HG03442 (cell line): ENCODE results near the gene CLP1.

ENCODE experiments used
- ATAC-seq: cut with Tn5 transposase; IDR thresholded peaks from one replicate; pipeline ENCODE4 v1.9.1; 2021; ENCODE audit warnings: mild to moderate bottlenecking, moderate library complexity; ENCODE audit not compliant: unreplicated experiment

CLP1 gene

DNA sequence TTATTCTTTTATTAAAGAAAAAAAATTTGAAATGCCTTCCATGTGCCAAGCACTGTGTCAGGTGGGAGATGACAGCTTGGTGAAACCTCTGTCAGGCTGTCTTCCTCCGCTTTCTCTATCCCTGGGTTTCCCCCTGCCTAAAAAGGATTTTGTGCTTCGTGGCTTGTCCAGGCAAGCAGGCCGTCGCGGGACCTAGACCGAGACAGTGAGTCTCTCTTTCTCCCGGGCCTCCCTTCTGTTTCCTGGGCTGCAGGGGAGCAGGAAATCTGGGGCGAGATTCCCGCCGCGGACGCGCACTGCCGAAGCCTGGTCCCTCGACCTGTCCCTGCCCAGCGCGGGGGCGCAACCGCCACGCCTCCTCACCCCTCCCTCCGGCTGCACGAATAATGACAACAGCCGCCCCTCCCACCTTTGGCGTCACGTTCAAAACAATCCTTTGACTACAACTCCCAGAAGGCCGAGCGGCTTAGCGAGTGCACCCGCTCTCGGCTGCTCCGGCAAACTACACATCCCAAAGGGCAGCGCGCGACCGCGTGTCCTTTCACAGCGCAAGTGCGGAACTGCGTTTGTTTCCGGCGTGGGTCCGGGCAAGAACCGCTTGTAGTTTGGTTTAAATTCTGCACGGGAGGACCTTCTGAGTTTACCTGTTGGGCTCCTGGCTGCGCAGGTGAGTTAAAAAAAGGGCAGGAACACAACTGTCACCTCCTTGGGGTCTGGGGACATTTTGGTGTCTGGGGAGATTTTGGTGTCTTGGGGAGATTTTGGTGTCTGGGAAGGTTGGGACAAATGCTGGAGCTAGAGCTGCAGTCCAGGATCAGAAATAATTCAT lies at the start of gene CLP1:
Gene CLP1, plus strand, starts transcription at position 569 of the 829 bp plus-strand sequence. CDS start 1,715 bp downstream, outside the sequence.
- ATAC-seq, result peak; percentile 99

DNA sequence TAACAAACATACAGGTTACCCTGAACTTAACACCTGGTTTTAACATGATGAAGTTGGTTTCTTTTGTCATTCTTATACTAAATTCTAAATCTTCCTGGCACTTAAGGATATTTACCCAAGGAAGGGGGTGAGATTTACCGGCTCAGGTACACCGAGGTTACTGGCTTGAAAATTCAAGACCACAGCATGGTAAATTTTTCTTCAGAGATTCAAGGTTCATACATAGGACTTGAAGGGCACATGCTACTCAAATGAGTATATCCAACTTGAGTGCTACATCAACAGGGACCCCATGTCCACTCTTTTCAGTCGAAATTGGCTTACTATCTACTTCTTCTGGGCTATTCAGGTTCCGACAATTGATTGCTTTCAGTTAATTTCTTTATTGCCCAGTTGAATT lies 47.4 kb upstream of the CLP1 start:
- ATAC-seq, result no peak

DNA sequence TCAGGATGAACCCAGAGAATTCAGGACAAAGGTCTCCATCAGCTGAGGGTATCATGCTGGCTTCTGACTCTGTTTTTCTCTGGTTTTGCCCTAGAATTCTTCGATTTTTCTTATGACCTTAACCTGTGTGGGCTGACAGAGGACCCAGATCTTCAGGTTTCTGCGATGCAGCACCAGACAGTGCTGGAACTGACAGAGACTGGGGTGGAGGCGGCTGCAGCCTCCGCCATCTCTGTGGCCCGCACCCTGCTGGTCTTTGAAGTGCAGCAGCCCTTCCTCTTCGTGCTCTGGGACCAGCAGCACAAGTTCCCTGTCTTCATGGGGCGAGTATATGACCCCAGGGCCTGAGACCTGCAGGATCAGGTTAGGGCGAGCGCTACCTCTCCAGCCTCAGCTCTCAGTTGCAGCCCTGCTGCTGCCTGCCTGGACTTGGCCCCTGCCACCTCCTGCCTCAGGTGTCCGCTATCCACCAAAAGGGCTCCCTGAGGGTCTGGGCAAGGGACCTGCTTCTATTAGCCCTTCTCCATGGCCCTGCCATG lies 43.3 kb upstream of the CLP1 start:
- no peak for ATAC-seq

DNA sequence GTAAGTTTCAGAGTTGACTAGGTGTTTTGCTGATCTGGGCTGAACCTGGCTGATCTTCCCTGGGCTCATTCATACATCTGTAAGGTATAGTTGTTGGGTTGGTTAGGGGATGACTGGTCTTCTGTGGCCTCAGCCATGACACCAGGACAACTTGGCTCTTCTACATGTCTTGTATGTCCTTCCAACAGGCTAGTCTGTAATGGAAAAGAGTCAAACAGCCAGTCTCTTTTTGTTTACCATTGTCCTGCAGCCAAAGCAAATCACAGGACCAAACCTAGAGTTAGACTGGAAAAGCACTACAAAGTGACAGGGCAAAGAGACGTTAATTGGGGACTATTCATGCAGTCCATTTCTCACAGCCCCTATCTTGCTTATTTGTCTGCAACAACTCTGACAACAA lies 42.3 kb upstream of the CLP1 start:
- no peak for ATAC-seq

- no peak for ATAC-seq
Observed at GRCh38 chr11:57616595-57616994, 41.0 kb upstream of the CLP1 start.

GRCh38 chr11:57618438-57618837 lies 39.1 kb upstream of the CLP1 start:
- ATAC-seq, result no peak

GRCh38 chr11:57619331-57619730 lies 38.2 kb upstream of the CLP1 start:
- ATAC-seq, result no peak

GRCh38 chr11:57620467-57620866 lies 37.1 kb upstream of the CLP1 start:
- ATAC-seq, result no peak

GRCh38 chr11:57622263-57622662 lies 35.3 kb upstream of the CLP1 start:
- no peak for ATAC-seq

DNA sequence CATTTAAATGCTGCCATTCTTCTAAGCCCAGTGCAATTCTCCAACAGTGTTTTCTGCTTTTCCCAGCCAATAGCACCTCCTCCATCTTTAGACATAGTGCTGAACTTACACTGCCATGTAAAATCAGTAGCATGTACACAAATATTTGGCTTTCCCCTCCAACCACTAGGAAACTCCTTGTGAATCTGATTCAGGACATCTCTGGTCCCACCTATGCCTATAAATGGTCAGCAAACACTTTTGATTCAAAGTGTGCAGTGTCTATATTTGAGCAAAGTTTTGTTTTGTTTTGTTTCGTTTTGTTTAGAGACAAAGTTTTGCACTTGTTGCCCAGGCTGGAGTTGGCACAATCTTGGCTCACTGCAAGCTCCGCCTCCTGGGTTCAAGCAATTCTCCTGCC lies 32.7 kb upstream of the CLP1 start:
- ATAC-seq, result no peak

- no peak for ATAC-seq
Observed at GRCh38 chr11:57626895-57627294, 30.7 kb upstream of the CLP1 start.

DNA sequence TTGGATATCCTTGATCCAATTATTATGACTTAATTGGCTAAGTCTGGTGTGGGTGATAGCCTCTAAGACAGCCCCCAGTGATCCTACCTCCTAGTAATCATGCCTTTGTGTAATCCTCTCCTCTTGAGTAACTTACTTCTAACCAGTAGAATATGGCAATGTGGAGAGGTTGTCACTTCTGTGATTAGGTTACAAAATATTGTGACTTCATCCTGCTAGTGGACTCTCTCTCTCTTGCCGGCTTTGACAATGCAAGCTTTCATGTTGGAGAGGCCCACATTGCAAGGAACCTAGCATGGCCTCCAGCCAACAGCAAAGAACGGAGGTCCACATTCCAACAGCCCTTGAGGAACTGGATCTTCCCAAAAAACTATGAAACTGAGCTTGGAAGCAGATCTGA lies 27.4 kb upstream of the CLP1 start:
- ATAC-seq, result no peak

DNA sequence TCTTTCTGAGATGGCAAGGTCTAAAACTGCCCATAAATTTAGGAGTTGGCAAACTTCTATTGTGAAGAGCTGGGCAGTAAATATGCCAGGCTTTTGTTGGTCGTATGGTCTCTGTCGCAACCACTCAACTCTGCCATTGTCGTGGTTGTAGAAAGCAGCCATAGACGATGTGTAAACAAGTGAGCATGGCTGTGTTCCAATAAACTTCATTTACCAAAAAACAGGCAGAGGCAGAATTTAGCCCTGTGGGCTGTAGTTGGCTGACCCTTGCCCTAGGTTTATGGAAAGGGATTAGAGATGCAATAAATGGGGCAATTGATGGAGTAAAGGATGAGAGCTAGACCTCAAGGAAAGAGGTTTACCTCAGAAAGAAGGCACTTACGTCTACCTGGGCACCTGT lies 25.4 kb upstream of the CLP1 start:
- ATAC-seq, result no peak

- no peak for ATAC-seq
Observed at GRCh38 chr11:57633394-57634070, 24.0 kb upstream of the CLP1 start.

DNA sequence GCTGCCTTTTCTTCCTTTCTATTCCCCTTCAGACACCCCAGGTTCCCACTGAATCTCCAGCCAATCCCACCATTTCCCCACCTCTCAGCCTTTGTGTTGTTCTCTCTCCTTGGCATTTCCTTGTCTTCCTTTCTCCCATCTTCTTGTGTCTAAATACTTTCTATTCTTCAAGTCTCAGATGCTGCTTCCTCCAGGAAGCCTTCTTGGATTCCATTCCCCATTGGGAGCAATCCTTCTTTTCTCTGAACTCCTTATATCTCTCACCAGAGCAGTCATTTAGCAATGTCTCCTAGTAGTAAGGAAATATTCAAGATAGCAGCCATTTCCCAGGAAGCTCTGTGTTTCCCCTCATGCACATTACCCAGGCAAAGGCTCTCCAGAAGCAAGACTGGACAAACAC lies 23.3 kb upstream of the CLP1 start:
- no peak for ATAC-seq

DNA sequence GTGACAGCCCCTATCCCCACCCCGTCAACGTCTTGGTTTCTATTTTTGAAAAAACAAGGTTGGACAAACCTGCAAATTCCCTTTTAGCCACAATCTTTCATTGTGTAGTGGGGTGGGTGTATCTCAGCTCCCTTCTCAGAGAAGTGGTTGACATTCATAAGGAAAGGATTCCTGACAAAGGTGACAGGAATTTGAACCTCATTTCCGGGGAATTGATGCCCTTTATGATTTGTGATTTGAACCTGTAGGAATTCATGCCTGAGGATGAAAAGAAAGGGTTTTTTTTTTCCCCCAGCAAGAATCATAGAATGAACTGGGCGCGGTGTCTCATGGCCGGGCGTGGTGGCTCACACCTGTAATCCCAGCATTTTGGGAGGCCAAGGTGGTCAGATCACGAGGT lies 22.3 kb upstream of the CLP1 start:
- ATAC-seq, result no peak

GRCh38 chr11:57637626-57638004 lies 19.9 kb upstream of the CLP1 start:
- no peak for ATAC-seq

DNA sequence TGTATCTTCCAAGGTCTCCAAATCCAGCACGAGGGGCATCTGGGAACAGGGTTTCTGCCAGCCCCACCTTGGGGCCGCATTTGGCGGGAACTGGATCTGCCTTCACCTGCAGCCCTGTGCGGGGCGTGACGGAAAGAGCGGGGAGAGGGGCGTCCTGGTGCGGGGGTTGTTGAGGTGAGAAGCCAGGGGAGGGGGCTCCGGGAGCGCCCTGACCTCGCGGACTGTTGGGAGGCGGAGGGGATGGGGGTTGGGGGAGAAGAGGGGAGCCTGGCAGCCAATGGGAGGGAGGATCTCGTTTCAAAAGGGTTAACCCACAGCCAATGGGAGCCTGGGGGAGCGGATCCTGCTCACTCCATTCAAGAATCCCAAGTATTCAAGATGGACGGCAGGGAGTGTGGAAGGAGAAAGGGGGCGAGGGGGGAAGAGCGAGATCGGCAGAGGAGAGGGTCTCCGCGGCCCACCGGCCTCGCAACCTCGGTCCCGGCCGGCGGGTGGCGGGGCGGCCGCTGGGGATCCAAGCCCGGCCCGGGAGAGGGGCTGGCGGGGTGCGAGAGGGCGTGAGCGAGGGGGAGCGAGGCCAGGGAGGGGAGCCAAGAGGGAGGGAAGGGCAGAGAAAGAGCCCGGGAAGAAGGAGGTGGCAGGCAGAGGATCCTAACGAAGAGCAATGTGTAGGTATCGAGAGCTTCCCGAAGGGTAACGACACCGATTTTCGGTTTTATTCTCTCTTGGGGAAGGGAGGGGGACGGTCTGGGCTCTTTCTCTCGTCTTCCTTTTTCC lies 19.4 kb upstream of the CLP1 start:
- no peak for ATAC-seq

DNA sequence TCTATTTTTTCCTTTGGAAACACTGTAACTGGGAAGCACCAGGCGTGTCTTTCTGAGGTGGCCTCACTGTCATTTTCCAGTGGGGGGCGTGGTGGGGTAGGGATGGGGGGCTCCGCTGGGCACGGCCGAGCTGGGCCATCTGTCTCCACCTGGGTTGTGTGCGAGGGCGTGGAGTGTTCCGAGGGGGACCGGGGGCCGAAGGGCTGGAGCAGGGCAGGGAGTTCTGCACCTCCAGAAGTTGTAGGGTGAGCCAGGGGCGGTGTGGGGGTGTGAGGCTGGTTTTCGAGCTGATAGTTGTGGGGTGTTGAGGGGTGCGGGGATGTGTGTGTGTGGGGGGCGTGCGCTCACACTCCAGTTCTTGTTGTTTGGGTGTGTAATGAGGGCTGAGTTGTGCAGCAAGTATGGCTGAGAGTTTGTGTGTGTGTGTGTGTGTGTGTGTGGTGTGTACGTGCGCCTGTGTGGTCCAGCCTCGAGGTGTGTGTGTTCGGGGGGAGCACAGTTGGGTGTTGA lies 18.7 kb upstream of the CLP1 start:
- ATAC-seq, result no peak

DNA sequence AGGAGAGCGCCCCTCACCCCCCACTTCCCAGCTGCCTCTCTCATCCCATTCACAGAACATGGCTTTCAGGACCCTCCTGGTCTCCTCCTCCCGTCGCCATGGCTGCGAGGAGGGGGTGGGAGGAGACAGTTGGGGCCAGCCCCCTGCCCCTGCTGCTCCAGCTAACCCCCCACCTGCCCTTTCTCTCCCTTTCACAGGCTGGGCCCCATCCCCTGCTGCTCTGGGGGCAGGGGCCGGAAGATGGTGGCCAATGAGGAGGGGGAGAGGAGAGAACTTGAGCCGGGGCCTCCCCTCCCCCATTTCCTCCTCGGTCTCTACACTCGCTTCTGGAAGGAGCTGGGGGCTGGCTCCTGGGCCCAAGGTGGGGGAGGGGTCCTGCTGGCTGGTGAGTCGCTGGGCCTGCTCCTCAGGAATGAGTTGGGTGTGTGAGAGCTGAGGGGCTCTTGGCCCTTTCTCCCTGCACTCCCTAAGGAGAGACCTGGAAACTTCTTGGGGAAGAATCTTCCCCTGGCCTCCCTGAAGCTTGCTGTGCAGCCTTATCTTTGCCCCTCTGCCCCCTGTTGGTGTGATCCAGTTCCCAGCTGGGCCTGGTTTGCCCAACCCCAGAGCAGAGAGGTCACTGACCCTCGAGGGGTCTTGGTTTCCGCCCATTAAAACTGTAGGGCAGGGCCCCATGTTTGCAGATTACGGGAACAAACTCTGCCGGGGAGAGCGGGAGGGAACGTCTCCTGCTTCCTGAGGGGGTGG lies 18.1 kb upstream of the CLP1 start:
- no peak for ATAC-seq
